GM12872 (cell line): ENCODE results near the gene LHX4.

Experiments used
- CTCF ChIP-seq: IDR thresholded peaks from 3 replicates; pipeline ENCODE4 v1.5.1; 2011; ENCODE audit warnings: low read depth, mild to moderate bottlenecking, low read length, moderate library complexity; ENCODE audit not compliant: insufficient read depth

Gene LHX4

GRCh38 chr1:180310095-180310494 is 80.0 kb downstream of the LHX4 start:
- no peak for TF ChIP-seq CTCF

- no peak for TF ChIP-seq CTCF
Observed at GRCh38 chr1:180311011-180311730, 81.1 kb downstream of the LHX4 start.

- TF ChIP-seq CTCF = no peak
Observed at GRCh38 chr1:180312926-180313325, 82.9 kb downstream of the LHX4 start.

- no peak for TF ChIP-seq CTCF
Observed at GRCh38 chr1:180327089-180327488, 97.0 kb downstream of the LHX4 start.
